Common myeloid progenitor, CD34-positive (primary cell): Measurements from ENCODE around the gene LIG1.

Source experiments
- CTCF ChIA-PET: fragments of 350-600 bp; sonication (Branson Sonifier 250); formaldehyde crosslinking; loops from one replicate; lab custom pipeline; 2021; ENCODE audit warnings: antibody characterized with exemption; lab: Charles Lee
- POLR2A ChIA-PET: fragments of 350-600 bp; sonication (Branson Sonifier 250); formaldehyde crosslinking; loops from one replicate; lab custom pipeline; 2021; ENCODE audit warnings: antibody characterized with exemption; lab: Charles Lee
- DNase-seq, 3 donors: peaks; one replicate each; pipeline versions ENCODE4 v3.0.0 to v3.0.0-alpha.2; 2013
- H3K27ac ChIP-seq, 2 experiments: 1 replicate in 1 of 2; 2 replicates in 1 of 2; pipeline ENCODE4 v1.7.0; 2013; ENCODE audit warnings: inconsistent platforms in 2 of 2, low read length in 2 of 2, mild to moderate bottlenecking in 2 of 2, low read depth in 1 of 2, moderate library complexity in 1 of 2; ENCODE audit not compliant: severe bottlenecking in 2 of 2, insufficient read depth in 1 of 2, poor library complexity in 1 of 2
- H3K27me3 ChIP-seq, 5 experiments: replicated peaks in 2 of 5; 1 replicate in 3 of 5; 2 replicates in 2 of 5; pipeline versions ENCODE4 v1.6.1 to v1.7.0; 2013; ENCODE audit warnings: low read length in 4 of 5, mild to moderate bottlenecking in 2 of 5, moderate library complexity in 2 of 5, inconsistent platforms in 1 of 5; ENCODE audit not compliant: insufficient read depth in 5 of 5, control insufficient read depth in 4 of 5
- H3K36me3 ChIP-seq, 4 experiments: 1 replicate in 2 of 4; 2 replicates in 2 of 4; pipeline versions ENCODE4 v1.6.1 to v1.7.0; 2013; ENCODE audit warnings: low read length in 3 of 4, control low read depth in 1 of 4, mild to moderate bottlenecking in 1 of 4; ENCODE audit not compliant: control insufficient read depth in 4 of 4, insufficient read depth in 4 of 4
- H3K4me1 ChIP-seq, 4 experiments: 1 replicate in 3 of 4; 2 replicates in 1 of 4; pipeline versions ENCODE4 v1.6.1 to v1.7.1; 2013; ENCODE audit warnings: low read length in 3 of 4, mild to moderate bottlenecking in 3 of 4, control low read depth in 1 of 4, inconsistent platforms in 1 of 4, moderate library complexity in 1 of 4; ENCODE audit not compliant: control insufficient read depth in 4 of 4, insufficient read depth in 4 of 4; ENCODE audit errors: control extremely low read depth in 1 of 4
- H3K4me3 ChIP-seq, 7 experiments: 1 replicate in 4 of 7; 2 replicates in 3 of 7; pipeline versions ENCODE4 v1.5.1 to v1.7.0; 2013; ENCODE audit warnings: mild to moderate bottlenecking in 7 of 7, low read length in 6 of 7, moderate library complexity in 6 of 7, inconsistent platforms in 2 of 7, low read depth in 2 of 7, control low read depth in 1 of 7; ENCODE audit not compliant: insufficient read depth in 4 of 7, control insufficient read depth in 1 of 7; ENCODE audit errors: extremely low read depth in 1 of 7
- H3K9me3 ChIP-seq, 5 experiments: 1 replicate in 4 of 5; 2 replicates in 1 of 5; pipeline versions ENCODE4 v1.6.1 to v1.7.1; 2013; ENCODE audit warnings: low read length in 4 of 5, mild to moderate bottlenecking in 2 of 5, inconsistent platforms in 1 of 5, low read depth in 1 of 5, moderate library complexity in 1 of 5; ENCODE audit not compliant: control insufficient read depth in 4 of 5, insufficient read depth in 2 of 5; ENCODE audit errors: control extremely low read depth in 1 of 5
- WGBS: methylation state at CpG from one replicate; pipeline ENCODE4 v1.1.5; 2013; ENCODE audit not compliant: insufficient coverage; 5-methylcytosine and 5-hydroxymethylcytosine counted together

Gene LIG1

GRCh38 chr19:48183356-48183755 lies 13.2 kb upstream of the LIG1 start:
- Histone ChIP-seq H3K9me3 (peaks cover 0 to 15% (median 8%) of the 10 kb centered on the region in 5 experiments), H3K4me3 (no peak overlapping the region), H3K27me3 (no peaks in the 10 kb centered on the region), H3K27ac (no peak overlapping the region), H3K36me3 (peaks cover 8 to 35% (median 17%) of the 10 kb centered on the region in 4 experiments), H3K4me1 (no peaks in the 10 kb centered on the region)
- ChIA-PET POLR2A (no interaction called here), CTCF (interaction anchor here (0.8 to 1.1 kb wide), 3 partner anchors 11 to 79 kb away, joined by 3 read pairs; no protein-coding TSS in a partner anchor)
- DNase-seq, result peak in 1 of 3 donors; percentile 34
- WGBS, result no CpG with 5 or more reads among the region's 9 CpGs

- no peak for DNase-seq
- POLR2A ChIA-PET, result no interaction called here
- peaks cover 5 to 28% (median 16%) of the 10 kb centered on the region in 4 experiments for H3K36me3 ChIP-seq
- H3K9me3 ChIP-seq, result peaks cover 0 to 15% (median 8%) of the 10 kb centered on the region in 5 experiments
- no peaks in the 10 kb centered on the region for H3K27me3 ChIP-seq
- no peaks in the 10 kb centered on the region for H3K4me1 ChIP-seq
- CTCF ChIA-PET, result no interaction called here
- 94% methylated on average over 37 of the region's 38 CpGs for WGBS
- no peak overlapping the region for H3K4me3 ChIP-seq
- no peak overlapping the region for H3K27ac ChIP-seq
Observed at GRCh38 chr19:48182434-48182833, 12.3 kb upstream of the LIG1 start.

DNA sequence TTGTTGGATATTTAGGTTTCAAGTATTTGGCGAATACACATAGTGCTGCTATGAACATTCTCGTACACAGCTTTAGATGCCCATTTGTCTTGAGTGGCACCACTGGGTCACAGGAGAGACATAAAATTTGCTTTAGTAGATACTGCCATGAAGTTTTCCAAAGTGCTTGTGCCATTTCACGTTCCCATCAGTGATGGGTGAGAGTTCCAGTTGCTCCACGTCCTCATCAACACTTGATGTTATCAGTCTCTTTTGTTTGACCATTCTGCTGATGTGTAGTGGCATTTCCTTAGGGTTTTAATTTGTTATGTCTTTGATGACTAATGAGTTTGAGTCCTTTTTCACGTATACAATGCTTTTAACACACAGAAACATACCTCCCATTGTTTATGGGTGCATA lies 11.4 kb upstream of the LIG1 start:
- peaks cover 5 to 30% (median 15%) of the 10 kb centered on the region in 4 experiments for H3K36me3 ChIP-seq
- no peaks in the 10 kb centered on the region for H3K4me1 ChIP-seq
- no peak for DNase-seq
- 95% methylated on average over 2 of the region's 5 CpGs for WGBS
- ChIA-PET CTCF (no interaction called here), POLR2A (no interaction called here)
- H3K27ac ChIP-seq, result no peak overlapping the region
- H3K27me3 ChIP-seq, result no peaks in the 10 kb centered on the region
- H3K9me3 ChIP-seq, result peaks cover 0 to 15% (median 8%) of the 10 kb centered on the region in 5 experiments
- no peak overlapping the region for H3K4me3 ChIP-seq

DNA sequence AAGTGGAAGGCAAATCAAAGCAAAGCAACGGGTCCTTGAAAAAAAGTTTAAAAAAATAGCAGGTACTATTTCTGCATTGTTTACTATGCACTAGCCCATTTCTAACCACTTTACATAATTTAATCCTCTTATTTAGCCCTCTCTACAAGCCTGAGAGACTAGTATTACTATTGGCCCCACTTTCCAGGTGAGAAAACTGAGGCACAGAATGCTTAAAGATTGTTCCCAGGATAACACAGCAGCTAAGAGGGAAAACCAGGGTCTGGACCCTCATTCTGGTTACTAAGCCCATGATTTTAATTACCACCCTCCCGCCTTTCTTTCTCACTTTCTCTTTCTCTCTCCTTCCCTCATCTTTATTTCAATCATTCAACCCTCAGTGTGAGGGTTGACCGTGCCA lies 6.1 kb upstream of the LIG1 start:
- POLR2A ChIA-PET, result no interaction called here
- H3K9me3 ChIP-seq, result peaks cover 0 to 3% (median 3%) of the 10 kb centered on the region in 5 experiments
- DNase-seq, result no peak
- H3K27me3 ChIP-seq, result no peaks in the 10 kb centered on the region
- H3K4me1 ChIP-seq, result peaks cover under 1 to 12% (median 2%) of the 10 kb centered on the region in 4 experiments
- CTCF ChIA-PET, result no interaction called here
- WGBS, result 100% methylated on average over 1 of the region's 3 CpGs
- H3K4me3 ChIP-seq, result no peak overlapping the region
- peaks cover 6 to 38% (median 25%) of the 10 kb centered on the region in 4 experiments for H3K36me3 ChIP-seq
- no peak overlapping the region for H3K27ac ChIP-seq

GRCh38 chr19:48175578-48175977 lies 5.4 kb upstream of the LIG1 start:
- DNase-seq, result no peak
- peaks cover 3 to 17% (median 7%) of the 10 kb centered on the region in 4 experiments for H3K4me1 ChIP-seq
- 96% methylated on average over 9 of the region's 10 CpGs for WGBS
- H3K36me3 ChIP-seq, result peaks cover 6 to 37% (median 24%) of the 10 kb centered on the region in 4 experiments
- H3K27ac ChIP-seq, result no peak overlapping the region
- no peaks in the 10 kb centered on the region for H3K27me3 ChIP-seq
- H3K4me3 ChIP-seq, result no peak overlapping the region
- ChIA-PET CTCF (interaction anchor here (1.0 to 1.2 kb wide), 2 partner anchors 15 to 19 kb away, joined by 3 read pairs; no protein-coding TSS in a partner anchor), POLR2A (no interaction called here)
- no peaks in the 10 kb centered on the region for H3K9me3 ChIP-seq

DNA sequence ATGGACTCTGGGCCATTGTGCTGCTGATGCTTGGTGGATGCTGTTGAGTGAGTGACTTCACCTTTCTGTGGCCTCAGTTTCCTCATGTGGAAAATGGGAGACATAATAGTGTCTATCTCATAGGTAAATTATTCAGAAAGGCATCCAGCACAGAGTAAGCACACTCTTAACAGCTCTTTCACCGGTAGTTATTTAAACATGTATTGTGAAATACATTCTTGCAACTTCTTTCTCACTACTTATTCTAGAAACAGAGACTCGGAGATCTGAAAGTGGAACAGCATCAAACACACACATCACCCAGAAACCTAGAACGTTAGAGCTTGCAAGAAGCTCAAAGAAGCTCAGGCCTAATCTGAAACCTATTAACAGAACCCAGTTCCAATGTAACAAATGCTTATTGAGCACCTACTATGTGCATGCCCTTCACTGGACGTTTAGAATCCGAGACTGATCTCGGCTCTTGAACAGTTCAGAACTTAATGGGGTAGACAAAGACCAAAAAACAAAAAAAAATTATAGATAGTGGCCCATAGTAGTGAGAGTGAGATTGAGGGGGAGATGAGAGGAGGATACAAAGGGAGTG lies 4.4 kb upstream of the LIG1 start:
- no peak for DNase-seq
- Histone ChIP-seq H3K27ac (no peak overlapping the region), H3K36me3 (peaks cover 6 to 33% (median 22%) of the 10 kb centered on the region in 4 experiments), H3K9me3 (no peaks in the 10 kb centered on the region), H3K27me3 (no peaks in the 10 kb centered on the region), H3K4me1 (peaks cover 3 to 19% (median 8%) of the 10 kb centered on the region in 4 experiments), H3K4me3 (no peak overlapping the region)
- ChIA-PET POLR2A (no interaction called here), CTCF (interaction anchor here (1.0 to 1.3 kb wide), 3 partner anchors 16 to 28 kb away, joined by 3 to 4 read pairs (median 3); no protein-coding TSS in a partner anchor)
- 83% methylated on average over 1 of the region's 6 CpGs for WGBS

DNA sequence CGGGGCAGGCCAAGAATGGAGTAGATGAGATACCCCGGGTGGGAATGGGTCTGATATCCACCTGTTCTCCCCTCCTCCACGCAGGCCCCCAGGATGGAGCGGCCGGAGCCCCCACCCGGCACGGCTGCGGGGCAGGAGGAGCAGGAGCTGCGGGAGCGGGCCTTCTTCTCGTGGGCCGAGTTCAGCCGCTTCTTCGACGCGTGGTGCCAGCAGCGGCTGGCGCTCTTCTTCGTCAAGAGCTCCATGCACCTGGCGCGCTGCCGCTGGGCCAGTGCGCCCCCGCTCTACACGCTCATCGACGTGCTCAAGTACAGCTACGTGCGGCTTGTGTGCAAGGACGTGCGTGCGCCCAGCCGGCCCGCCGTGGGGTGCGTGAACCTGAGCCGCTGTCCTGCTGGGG lies 1.6 kb upstream of the LIG1 start:
- POLR2A ChIA-PET, result no interaction called here
- H3K27ac ChIP-seq, result no peak overlapping the region

More for the DNA sequence above, 1.6 kb upstream of the LIG1 start:
- Histone ChIP-seq H3K9me3 (no peaks in the 10 kb centered on the region), H3K4me1 (peaks cover 8 to 26% (median 12%) of the 10 kb centered on the region in 4 experiments), H3K36me3 (peaks cover 4 to 28% (median 22%) of the 10 kb centered on the region in 4 experiments), H3K4me3 (peak overlapping the region in 3 of 7 experiments; percentile 82 to 98 (median 86)), H3K27me3 (no peaks in the 10 kb centered on the region)
- WGBS, result 99% methylated on average over 26 of the region's 37 CpGs
- CTCF ChIA-PET, result interaction anchor here (2.0 kb wide), 1 partner anchor 32 kb away, joined by 8 read pairs; no protein-coding TSS in a partner anchor
- DNase-seq, result no peak
